ENCODE measurements around the gene HIVEP3.
"Not testable (repeated sequence)": the region's sequence is repeated elsewhere in the genome, so short reads cannot be mapped to it uniquely, and the experiment has no call there.

HIVEP3 gene

DNA sequence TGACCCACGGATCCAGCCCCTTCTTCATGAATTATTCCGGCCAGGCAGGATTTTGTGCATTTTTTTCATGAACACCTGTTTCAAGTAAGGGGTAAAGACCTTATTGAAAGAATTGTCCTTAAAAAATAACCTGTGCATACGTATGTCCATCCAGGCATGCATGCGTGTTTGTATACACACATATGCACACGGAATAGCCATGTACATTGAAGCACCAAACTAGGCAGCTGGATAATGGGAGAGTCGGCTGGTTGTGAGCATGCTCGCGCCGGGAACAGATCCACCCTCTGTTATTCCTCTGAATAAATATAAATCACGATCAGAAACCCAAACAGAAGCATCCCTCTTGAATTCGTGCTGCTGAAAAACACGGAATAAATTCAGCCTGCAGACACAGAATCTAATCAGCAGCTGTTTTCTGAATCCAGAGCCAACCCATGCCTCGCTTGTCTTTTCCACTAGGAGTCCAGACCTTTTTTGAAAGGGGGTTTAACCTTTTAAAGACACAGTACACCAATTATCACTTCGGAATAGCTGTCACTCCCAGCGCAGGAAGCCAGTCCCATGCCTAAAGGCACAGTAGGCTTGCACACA lies at the start of gene HIVEP3:
TSS of gene HIVEP3 (minus strand) at position 473 of the 594 bp plus-strand sequence.
- FAIRE-seq, result no peak

DNA sequence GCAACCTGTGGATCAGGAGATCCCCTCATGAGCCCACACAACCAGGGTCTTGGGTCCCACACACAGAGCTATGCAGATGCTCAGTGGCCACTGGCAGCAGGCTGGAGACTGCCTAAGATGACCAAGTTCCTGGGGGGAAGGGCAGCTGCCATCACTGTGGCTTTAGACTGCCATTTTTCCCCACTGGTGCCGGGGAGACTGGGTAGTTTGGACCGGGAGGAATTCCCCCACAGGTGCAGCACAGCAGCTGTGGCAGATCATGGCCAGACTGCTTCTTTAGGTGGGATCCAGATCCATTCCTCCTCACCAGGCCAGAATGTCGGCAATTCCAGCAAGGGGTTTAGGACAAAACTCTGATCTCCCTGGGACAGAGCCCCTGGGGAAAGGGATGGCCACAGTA lies 45.7 kb upstream of the HIVEP3 start:
- no peak for FAIRE-seq

DNA sequence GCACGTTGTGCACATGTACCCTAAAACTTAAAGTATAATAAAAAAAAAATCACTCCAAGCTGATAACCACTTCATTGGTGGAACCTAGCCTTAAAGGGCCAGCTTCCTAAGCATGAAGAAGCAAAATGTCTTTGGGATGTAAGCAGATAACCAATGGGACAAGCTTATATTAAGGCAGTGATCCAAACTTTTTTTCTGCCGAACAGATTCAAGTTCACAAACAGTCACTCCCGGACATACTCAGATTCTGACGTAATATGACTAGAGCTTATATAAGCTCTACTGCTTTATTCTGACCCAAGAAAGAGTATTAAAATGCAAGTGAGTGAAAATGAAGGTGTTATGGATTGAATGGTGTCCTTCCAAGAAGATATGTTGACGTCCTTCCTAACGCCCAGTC lies 44.9 kb upstream of the HIVEP3 start:
- FAIRE-seq, result no peak

DNA sequence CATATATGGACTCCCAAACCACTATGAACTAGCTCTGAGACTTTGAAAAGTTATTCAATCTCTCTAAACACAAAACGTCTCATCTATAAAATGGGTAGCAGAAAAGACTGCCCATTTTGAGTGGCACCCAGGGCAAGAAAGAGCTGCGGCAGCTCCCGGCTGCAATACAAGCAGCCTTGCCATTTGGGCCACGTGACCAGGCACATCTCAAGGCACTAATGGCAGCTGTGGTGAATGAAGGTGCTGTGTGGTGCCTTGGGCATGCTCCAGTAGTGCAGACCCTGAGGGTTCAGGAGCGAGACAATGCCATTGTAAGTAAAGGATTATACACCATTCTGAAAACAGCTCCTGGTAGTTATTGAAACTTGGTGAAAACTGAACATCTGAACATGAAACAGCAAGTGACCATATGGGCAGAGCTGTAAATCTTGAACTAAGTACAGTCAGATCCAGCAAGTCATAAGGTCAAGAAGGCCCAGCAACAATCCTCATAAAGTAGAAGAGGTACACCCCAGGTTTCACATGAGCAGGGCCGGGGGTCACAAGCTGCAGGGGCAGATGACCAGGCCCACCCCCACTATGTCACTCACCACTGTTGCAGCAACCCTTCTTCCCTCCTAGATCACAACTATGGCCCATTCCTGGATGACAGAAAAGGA lies 39.4 kb upstream of the HIVEP3 start:
- FAIRE-seq, result no peak

DNA sequence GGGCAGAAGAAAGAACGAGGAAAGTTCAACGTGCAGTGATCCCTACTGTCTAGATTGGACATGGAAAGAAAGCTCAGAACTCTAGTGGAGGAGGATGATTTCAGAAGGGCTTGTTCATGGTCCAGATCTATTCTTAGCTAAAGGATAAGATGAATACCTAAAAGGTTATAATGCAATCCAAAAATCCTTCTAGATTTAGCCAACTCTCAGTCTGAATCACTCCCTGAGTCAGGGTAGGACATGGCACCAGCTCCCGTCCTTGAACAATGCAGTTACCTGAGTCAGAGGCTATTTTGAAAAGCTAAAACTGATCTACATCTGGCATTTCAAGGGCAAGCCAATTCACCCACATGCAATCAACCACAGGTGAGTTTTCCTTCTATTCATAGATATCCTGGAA lies 38.8 kb upstream of the HIVEP3 start:
- FAIRE-seq, result no peak

DNA sequence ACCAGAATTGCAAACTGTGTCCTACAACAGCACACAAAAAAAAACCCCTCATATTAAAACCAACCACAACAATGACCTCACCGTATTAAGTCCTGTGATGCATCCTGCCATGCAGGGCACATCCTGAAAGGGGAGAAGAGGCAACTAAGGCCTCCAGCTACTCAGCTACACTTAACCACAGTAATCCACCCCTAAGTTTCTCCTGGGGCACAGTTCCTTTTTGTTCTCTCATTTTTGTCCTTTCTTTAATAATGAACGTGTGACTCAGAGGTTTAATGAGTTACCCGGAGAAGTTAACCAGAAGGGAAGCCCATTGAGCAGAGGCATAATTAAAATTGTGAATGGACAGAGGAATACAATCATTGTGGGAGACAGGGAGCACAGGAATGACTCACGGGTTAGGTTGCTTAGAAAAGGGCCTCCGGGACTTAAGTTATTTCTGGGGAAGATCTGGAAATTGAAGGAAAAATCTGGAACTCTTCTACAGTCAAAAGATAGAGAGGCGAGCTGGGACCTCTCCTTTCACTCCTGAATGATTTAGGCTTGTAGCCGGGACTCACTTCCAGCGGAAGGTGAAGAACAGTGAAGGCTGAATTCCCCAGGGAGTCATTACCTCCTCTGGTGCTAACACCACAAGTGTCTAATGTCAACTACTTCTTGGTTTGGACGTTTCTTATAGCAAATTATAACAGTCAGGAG lies 36.9 kb upstream of the HIVEP3 start:
- FAIRE-seq, result no peak

DNA sequence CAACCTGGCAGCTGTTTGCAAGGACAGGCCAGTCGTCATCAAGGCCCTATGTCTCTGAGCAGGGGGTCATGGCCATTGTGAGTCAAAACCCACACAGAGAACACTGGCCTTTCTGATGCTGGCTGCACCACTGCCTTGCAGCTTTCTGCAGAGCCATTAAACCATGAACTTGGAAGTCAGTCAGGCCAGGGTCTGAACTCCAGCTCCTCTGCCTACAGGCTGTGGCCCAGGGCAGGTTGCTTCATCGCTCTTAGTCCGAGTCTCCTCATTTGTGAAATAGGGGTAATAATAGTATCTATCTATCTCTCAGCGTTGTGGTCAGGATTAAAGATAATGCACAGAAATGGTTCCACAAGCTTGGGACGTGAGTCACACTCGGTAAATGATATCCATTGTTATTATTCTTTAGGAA lies 35.8 kb upstream of the HIVEP3 start:
- FAIRE-seq, result no peak

DNA sequence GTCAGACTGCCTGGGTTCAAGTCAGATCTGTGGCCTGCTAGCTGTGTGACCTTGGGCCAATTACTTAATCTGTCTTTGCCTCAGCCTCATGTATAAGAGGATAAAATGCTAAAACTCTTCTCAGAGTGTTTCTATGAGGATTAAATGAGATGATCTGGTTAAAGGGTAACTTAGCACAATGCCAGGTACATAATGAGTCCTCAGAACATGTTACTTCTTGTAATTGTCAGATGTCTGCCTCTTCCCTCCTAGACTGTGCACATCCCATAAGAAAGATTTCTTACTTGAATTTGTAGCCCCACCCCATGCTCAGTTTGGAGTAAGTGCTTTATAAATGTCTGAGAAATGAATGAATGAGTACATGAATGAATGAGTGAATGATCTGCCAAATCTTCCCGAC lies 34.6 kb upstream of the HIVEP3 start:
- no peak for FAIRE-seq

DNA sequence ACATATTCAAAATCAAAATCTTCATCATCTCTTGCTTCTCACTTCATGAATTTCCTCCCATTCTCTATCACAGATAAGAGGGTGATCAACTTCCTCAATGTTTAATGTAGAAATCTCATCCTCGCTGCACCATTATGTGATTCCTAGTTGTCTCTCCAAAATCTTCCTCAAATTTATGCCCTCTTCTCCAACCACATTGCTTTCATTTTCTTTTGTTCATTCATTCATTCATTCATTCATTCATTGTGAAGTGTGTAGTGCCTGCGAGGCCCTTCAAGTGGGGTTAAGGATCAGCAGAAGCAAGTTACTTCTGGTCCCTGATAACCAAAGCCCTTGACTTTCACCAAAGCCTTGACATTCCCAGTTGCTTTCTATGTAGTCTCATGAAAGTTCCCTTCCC lies 33.5 kb upstream of the HIVEP3 start:
- FAIRE-seq, result no peak

DNA sequence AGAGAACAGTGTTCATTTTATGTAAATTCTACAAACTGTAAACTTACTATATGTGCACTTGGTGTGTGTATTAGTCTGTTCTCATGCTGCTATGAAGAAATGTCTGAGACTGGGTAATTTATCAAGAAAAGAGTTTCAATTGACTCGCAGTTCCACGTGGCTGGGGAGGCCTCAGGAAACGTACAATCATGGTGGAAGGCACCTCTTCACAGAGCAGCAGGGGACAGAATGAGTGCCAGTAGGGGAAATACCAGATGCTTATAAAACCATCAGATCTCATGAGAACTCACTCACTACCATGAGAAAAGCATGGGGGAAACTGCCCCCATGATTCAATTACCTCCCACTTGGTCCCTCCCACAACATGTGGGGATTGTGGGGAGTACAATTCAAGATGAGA lies 32.8 kb upstream of the HIVEP3 start:
- not testable (repeated sequence) for FAIRE-seq

DNA sequence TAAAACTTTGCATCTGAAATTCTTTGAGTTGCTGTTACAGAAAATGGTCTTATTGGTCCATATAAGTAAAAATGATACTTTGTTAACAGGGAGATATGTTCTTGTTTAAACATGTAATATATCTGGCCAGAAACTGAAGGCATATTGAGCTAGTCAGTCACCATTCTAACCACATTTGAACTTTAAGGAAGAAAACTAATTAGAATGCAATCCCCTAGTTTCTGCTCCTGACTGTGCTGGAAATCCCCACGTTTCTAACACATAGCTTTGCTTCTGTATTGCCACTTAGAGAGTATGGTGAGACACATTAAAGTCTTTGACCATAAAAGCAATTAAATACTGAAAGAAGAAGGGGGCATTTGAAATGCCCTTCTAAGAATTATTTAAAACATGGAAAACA lies 32.1 kb upstream of the HIVEP3 start:
- FAIRE-seq, result no peak

DNA sequence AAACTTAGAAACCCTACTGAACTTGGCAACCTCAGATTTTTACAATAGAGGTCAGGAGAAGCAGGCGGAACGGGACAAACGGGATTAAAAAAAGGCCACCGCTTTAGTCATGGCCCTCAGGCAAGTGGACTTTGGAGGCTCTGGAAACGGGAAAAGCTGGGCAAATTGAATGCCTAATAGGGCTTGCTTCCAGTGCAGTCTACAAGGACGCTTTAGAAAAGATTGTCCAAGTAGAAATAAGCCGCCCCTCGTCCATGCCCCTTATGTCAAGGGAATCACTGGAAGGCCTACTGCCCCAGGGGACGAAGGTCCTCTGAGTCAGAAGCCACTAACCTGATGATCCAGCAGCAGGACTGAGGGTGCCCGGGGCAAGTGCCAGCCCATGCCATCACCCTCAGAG lies 27.2 kb upstream of the HIVEP3 start:
- FAIRE-seq, result not testable (repeated sequence)

DNA sequence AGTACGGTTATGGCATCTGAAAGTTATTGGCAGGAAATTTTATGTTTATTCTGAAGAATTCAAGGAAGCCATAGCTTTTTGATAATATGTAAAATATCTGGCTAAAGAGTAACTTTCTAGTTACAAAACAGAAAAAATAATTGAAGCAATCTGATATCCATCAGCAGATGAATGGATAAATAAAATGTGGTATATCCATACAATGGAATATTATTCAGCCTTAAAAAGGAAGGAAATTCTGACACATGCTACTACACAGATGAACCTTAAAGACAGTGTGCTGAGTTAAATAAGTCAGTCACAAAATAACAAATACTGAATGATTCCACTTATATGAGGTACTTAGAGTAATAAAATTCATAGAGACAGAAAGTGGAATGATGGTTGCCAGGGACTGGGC lies 25.0 kb upstream of the HIVEP3 start:
- no peak for FAIRE-seq

DNA sequence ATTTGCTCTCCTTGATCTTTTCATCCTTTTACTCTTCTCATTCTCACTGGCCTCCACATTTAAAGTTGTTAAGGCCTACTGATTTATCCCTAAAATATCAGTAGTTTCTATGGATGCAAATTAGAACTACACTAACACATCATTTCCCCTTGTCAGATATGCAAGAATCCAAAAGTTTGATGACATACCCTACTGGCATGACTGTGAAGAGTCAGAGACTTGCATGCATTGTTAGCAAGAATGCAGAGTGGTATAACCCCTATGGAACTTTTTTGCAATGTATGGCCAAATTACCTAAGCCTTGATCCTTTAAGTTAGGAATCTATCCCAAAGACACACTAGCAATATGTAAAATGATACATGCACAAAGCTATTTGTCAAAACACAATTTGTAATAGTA lies 23.6 kb upstream of the HIVEP3 start:
- FAIRE-seq, result no peak

DNA sequence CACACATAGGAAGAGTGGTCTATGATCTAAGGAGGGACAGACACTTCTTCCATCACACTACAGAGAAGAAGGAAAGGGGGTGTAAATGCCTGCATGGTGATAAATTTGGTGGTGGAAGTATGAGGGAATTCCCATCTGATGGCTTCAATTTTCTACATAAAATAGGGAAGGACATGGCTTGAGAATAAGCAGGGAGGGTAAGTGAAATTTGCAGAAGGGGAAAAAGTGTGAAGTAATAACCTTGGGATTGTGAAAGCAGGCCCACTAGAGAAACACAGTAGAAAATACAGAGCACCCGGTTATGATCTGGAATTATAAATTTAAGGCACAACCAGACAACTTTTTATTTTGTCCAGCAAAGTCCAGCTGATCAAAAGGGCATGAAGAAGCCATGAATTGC lies 22.7 kb upstream of the HIVEP3 start:
- FAIRE-seq, result no peak

DNA sequence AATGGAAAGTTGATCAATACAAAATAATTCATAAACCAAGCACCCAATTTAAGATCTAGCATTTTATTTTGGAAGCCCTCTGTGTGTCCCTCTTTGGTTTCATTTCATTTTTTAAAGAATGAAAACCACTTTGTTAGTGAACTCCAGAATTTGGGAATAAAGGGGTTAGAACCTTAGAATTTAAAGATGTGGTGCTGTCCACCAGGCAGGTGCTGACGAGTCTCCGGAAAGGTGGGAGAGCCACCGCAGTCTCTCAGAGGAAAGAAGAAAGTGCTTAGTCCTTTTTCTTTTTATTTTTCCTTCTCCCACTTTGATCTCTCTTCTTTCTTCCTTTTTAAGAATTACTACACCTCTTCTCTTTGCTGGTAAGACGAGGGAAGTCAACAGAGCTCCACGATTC lies 20.5 kb upstream of the HIVEP3 start:
- FAIRE-seq, result no peak

DNA sequence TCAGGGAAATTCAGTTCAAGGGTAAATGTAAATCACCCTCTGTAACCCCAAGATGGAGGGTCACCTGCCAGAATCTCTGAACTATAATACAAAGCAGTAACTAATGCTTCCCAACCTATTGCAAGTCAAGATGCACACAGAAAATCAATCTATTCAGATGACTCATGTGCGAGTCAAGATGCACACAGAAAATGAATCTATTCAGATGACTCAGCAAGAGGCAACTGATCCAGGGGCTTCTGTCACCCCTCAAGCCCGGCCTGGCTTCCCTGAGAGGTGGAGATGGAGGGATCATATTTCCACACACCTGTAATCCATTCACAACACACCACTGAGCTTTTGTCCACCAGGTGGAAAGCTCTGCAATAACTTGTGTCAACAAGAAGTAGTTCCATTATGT lies 17.4 kb upstream of the HIVEP3 start:
- FAIRE-seq, result no peak

DNA sequence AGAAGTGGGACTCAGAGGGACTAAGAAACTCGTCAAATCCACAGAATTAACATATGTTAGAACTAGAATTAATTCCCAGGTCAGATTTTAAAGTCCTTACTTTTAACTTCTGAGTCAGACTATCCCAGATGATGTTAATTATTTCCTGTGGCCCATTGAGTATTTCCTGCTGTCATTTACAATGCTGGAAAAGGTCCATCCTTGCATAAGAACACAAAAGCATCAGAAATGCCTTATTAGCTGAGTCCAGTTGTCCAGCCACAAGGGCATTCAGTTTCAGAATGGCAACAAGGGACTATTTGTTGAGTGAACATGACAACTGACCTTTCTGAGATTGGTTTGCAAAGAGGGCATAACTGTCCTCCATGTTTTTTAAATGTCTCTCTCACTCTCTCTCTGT lies 16.5 kb upstream of the HIVEP3 start:
- FAIRE-seq, result no peak

DNA sequence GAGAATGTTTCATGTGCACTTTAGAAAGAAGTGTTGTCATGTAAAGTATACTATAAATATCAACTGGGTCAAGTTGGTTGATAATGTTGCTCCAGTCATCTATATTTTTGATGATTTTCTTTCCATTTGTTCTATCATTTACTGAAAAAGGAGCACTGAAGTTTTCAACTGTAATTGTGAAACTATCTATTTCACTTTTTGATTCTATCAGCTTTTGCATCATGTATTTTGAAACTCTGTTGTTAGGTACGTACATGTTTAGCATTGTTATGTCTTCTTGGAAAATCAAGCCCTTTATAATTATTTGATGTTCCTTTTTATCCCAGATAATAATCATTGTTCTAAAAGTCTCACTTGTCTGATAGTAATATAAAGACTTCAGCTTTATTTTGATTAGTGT lies 14.4 kb upstream of the HIVEP3 start:
- FAIRE-seq, result no peak

DNA sequence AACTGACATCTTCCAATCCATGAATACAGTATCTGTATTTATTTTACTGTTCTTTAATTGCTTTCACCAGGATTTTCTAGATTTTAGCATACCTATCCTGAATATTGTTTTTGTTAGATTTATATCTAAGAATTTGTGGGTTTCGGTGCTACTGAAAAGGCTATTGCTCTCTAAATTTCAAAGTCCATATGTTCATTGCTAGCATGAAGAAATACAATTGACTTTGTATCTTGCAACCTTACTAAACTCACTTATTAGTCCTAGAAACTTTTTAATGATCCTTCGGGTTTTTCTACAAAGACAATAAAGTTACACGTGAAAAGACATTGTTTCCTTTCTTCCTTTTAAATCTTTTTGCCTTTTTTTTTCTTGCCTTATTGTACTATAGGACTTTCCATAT lies 12.9 kb upstream of the HIVEP3 start:
- no peak for FAIRE-seq

DNA sequence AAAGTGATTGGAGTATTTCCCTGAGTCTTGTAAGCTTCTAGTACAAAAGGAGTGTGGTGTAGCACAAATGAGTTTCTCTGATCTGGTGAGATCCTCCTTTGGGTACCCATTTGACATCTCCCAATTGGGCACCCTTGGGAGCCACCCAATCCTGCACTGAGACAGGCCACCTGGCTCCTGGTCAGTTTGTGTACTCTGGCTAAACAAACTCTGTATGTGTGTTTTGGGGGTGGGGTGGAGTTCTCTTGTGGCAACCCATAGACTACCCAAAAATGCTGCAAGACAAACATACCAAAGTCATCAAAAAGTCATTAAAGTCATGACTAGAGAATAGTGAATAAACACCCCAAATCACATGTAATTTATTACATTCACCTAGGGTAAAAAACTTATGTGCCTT lies 8.4 kb upstream of the HIVEP3 start:
- FAIRE-seq, result no peak

DNA sequence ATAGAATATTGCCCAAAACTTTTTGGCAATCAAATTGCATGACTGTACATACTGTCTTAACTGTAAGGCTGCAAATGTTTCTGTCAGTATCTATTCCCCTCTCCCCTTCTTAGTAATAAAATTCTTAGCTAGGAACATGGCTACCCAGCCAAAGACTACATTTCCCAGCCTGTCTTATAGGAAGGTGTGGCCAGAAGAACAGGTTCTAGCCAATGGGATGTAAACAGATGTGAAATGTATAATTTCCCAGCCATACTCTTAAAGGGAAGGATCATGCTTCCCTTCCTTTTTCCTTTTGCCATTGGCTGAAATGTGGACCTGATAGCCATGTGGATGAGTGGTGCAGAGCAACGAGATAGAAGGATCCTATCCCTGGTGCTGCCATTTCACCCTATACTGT lies 7.0 kb upstream of the HIVEP3 start:
- no peak for FAIRE-seq

DNA sequence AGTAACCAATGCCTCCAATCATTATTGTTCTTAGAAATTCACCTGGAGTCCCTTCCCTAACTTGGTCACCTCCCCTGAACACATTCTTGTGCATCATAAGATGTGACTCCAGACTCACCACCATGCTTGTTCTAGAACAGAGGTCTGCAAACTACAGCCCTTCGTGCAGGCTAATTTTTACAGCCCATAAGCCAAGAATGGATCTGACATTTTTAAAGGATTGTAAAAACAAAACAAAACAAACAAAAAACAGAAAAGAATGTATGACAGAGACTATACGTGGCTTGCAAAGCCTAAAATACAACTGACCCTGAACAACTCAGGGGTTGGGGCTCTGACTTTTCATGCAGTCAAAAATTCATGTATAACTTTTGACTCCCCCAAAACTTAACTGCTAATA lies 6.2 kb upstream of the HIVEP3 start:
- FAIRE-seq, result no peak

DNA sequence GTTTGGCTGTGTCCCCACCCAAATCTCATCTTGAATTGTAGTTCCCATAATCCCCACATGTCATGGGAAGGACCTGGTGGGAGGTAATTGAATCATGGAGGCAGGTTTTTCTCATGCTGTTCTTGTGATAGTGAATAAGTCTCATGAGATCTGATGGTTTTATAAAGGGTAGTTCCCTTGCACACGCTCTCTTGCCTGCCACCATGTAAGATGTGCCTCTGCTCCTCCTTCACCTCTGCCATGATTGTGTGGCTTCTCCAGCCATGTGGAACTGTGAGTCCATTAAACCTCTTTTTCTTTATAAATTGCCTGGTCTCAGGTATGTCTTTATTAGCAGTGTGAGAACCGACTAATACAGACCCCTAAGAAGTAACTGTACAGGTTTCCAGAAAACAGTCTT lies 2.5 kb upstream of the HIVEP3 start:
- FAIRE-seq, result not testable (repeated sequence)

DNA sequence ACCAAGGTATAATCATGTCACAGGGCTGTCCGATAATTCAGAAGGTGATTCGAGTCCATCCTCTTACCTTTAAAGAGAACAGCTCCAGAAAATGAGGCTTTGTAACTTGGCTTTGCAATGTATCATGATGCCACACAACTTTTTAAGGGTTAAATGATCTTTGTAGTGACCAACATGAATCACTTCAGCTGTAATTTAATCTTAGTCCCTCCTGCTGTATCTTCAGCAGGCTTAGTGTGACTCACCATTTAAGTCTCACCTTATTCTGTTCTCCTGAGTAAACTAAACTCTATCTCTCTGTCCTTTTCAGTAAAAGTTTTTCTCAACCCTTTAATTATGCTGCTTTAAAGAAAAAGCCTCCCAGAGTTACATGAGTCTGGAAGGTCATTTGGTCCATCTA lies 1.9 kb upstream of the HIVEP3 start:
- FAIRE-seq, result no peak
